Ovary (tissue), 3 donors: Measurements from ENCODE around the gene CHCHD6.

Experiments used
- CTCF ChIP-seq, 3 donors: fragments of 450-650 bp in 2 of 3; fragments of 200-600 bp in 1 of 3; IDR thresholded peaks; one replicate each; pipeline versions ENCODE4 v1.5.1 to v1.8.0; 2016 to 2022; ENCODE audit warnings: antibody characterized with exemption in 3 of 3, mild to moderate bottlenecking in 1 of 3
- EP300 ChIP-seq: sonication (generic); formaldehyde crosslinking; IDR thresholded peaks from one replicate; pipeline ENCODE4 v1.6.1; 2017; ENCODE audit warnings: antibody characterized with exemption
- POLR2A ChIP-seq: fragments of 450-650 bp; IDR thresholded peaks from one replicate; pipeline ENCODE4 v1.6.1; 2017; ENCODE audit warnings: antibody characterized with exemption, mild to moderate bottlenecking, moderate library complexity
- donor health status: DM: no; HTN: no; CAD: no.

GRCh38 chr3:126891141-126891540 is 187.1 kb downstream of the CHCHD6 start:
- TF ChIP-seq CTCF (IDR thresholded peaks at IDR 0.05) = no peak
- TF ChIP-seq POLR2A = no peak
- no peak for TF ChIP-seq EP300
